HepG2 (cell line): ENCODE data around the gene LHFPL2. TPM values are rescaled to one million over a fixed set of nuclear protein-coding genes. Genes with fewer than 3 reads are reported as not detected.

Experiments used
- AKAP8 ChIP-seq: sonication (generic); formaldehyde crosslinking; IDR thresholded peaks from 2 replicates; pipeline ENCODE4 v1.5.1; 2020; ENCODE audit warnings: mild to moderate bottlenecking, missing genetic modification reagents
- CCAR2 ChIP-seq: fragments of 200-400 bp; formaldehyde crosslinking; optimal IDR thresholded peaks from 2 replicates; pipeline ENCODE3; 2018; ENCODE audit warnings: low read depth, mild to moderate bottlenecking, low read length, moderate library complexity
- CEBPZ ChIP-seq: IDR thresholded peaks from 2 replicates; pipeline ENCODE4 v1.6.1; 2012; ENCODE audit warnings: low read length, improper control_type of control experiment
- GATA4 ChIP-seq: sonication (generic); IDR thresholded peaks from 2 replicates; pipeline ENCODE4 v1.6.1; 2016; ENCODE audit warnings: antibody characterized with exemption, low read depth, borderline replicate concordance
- NPAS2 ChIP-seq: sonication (generic); formaldehyde crosslinking; IDR thresholded peaks from 2 replicates; pipeline ENCODE4 v1.8.0; 2022; ENCODE audit warnings: mild to moderate bottlenecking, missing genetic modification reagents, borderline replicate concordance
- PBX3 ChIP-seq: sonication (generic); formaldehyde crosslinking; IDR thresholded peaks from 2 replicates; pipeline ENCODE4 v1.8.1; 2023; ENCODE audit warnings: missing genetic modification reagents, inconsistent platforms, borderline replicate concordance
- PCBP1 ChIP-seq: fragments of 200-400 bp; formaldehyde crosslinking; IDR thresholded peaks from 2 replicates; pipeline ENCODE4 v1.6.1; 2017; ENCODE audit warnings: mild to moderate bottlenecking, low read depth, low read length, borderline replicate concordance
- PREB ChIP-seq: sonication (generic); formaldehyde crosslinking; IDR thresholded peaks from 2 replicates; pipeline ENCODE4 v1.4.0; 2020; ENCODE audit warnings: missing genetic modification reagents
- SMAD1 ChIP-seq: sonication (generic); formaldehyde crosslinking; IDR thresholded peaks from 2 replicates; pipeline ENCODE4 v1.4.0; 2020; ENCODE audit warnings: missing genetic modification reagents, low read depth, mild to moderate bottlenecking, borderline replicate concordance
- SMAD3 ChIP-seq: sonication (generic); formaldehyde crosslinking; IDR thresholded peaks from 2 replicates; pipeline ENCODE4 v1.4.0; 2020; ENCODE audit warnings: missing genetic modification reagents
- TEAD2 ChIP-seq: sonication (generic); formaldehyde crosslinking; IDR thresholded peaks from 2 replicates; pipeline ENCODE4 v1.9.0; 2021; ENCODE audit warnings: missing genetic modification reagents
- TEAD3 ChIP-seq: optimal IDR thresholded peaks from 2 replicates; pipeline ENCODE3; 2016; ENCODE audit warnings: borderline replicate concordance
- ZNF292 ChIP-seq: sonication (generic); formaldehyde crosslinking; IDR thresholded peaks from 2 replicates; pipeline ENCODE4 v1.8.1; 2022; ENCODE audit warnings: mild to moderate bottlenecking, low read depth, missing genetic modification reagents, borderline replicate concordance
- ZNF530 ChIP-seq: sonication (generic); formaldehyde crosslinking; IDR thresholded peaks from 2 replicates; pipeline ENCODE4 v1.5.0; 2020; ENCODE audit warnings: low read depth, mild to moderate bottlenecking, missing genetic modification reagents
- ZNF704 ChIP-seq: sonication (generic); formaldehyde crosslinking; IDR thresholded peaks from 2 replicates; pipeline ENCODE4 v1.8.1; 2023; ENCODE audit warnings: mild to moderate bottlenecking, inconsistent platforms, moderate library complexity, missing genetic modification reagents, borderline replicate concordance
- ZNF737 ChIP-seq: sonication (generic); formaldehyde crosslinking; IDR thresholded peaks from 2 replicates; pipeline ENCODE4 v1.5.0; 2020; ENCODE audit warnings: missing genetic modification reagents, mild to moderate bottlenecking, borderline replicate concordance
- ZNF761 ChIP-seq: sonication (generic); formaldehyde crosslinking; conservative IDR thresholded peaks from 2 replicates; pipeline ENCODE4 v1.4.0; 2020; ENCODE audit warnings: mild to moderate bottlenecking, missing genetic modification reagents
- ZNF768 ChIP-seq: sonication (generic); formaldehyde crosslinking; IDR thresholded peaks from 2 replicates; pipeline ENCODE4 v1.4.0; 2020; ENCODE audit warnings: missing genetic modification reagents
- ZNF83 ChIP-seq: sonication (generic); formaldehyde crosslinking; IDR thresholded peaks from 2 replicates; pipeline ENCODE4 v1.4.0; 2020; ENCODE audit warnings: missing genetic modification reagents, mild to moderate bottlenecking, borderline replicate concordance
- ZXDC ChIP-seq: sonication (generic); formaldehyde crosslinking; IDR thresholded peaks from 2 replicates; pipeline ENCODE4 v1.5.0; 2020; ENCODE audit warnings: mild to moderate bottlenecking, missing genetic modification reagents
- polyA plus RNA-seq, 8 experiments: library from polyadenylated mRNA; depleted of rRNA in 3 of 8; stranded (reverse) in 7 of 8; unstranded in 1 of 8; fragments of >200 nt; fragmentation: Illumina TruSeq in 4 of 8; extraction: Trizol in 4 of 8; gene quantifications; 2 replicates each; pipeline versions ENCODE4 v1.2.1 to v1.2.3, GENCODE V29; 2011 to 2016; ENCODE audit warnings: low read depth in 4 of 8, missing spikeins in 1 of 8, mixed read lengths in 1 of 8; ENCODE audit not compliant: insufficient read depth in 1 of 8
- total RNA-seq, 5 experiments: library from RNA; depleted of rRNA; stranded (reverse); fragments of >200 nt; fragmentation: Illumina TruSeq; extraction: Trizol; gene quantifications; 2 replicates each; pipeline ENCODE4 v1.2.3, GENCODE V29; 2016; ENCODE audit warnings: low read depth in 1 of 5

LHFPL2 gene
- total and polyA plus RNA-seq, 2 of the 13 experiments (the other 11 are each of a cell fraction or from before 2014, with no cell fraction given), result 6.0 to 20.0 TPM

- TF ChIP-seq ZXDC (CRISPR knock-in tag), result no peak
- no peak for TF ChIP-seq ZNF704
- TF ChIP-seq PREB (CRISPR knock-in tag), result no peak
- TF ChIP-seq NPAS2 (CRISPR knock-in tag), result no peak
- TF ChIP-seq CEBPZ, result no peak
- TF ChIP-seq ZNF83 (CRISPR knock-in tag), result no peak
- TF ChIP-seq TEAD3 (CRISPR knock-in tag), result peak; percentile 20
- TF ChIP-seq TEAD2 (CRISPR knock-in tag), result no peak
- no peak for TF ChIP-seq AKAP8 (CRISPR knock-in tag)
- TF ChIP-seq ZNF530 (CRISPR knock-in tag), result no peak
- no peak for TF ChIP-seq PBX3 (CRISPR knock-in tag)
- TF ChIP-seq PCBP1, result no peak
- TF ChIP-seq GATA4, result no peak
- TF ChIP-seq ZNF768 (CRISPR knock-in tag), result no peak
- TF ChIP-seq ZNF737 (CRISPR knock-in tag), result no peak
- TF ChIP-seq SMAD1 (CRISPR knock-in tag), result no peak
- no peak for TF ChIP-seq CCAR2
- no peak for TF ChIP-seq SMAD3
- no peak for TF ChIP-seq ZNF761
- TF ChIP-seq ZNF292, result no peak
Observed at GRCh38 chr5:78519198-78519941, 129.2 kb downstream of the LHFPL2 start (continued).
